Aorta (tissue), 5 donors: ENCODE data around the gene UBTD1. TPM values are rescaled to one million over a fixed set of nuclear protein-coding genes. Genes with fewer than 3 reads are reported as not detected.

Experiments used
- ATAC-seq: fragments of 200-7000 bp; cut with Tn5 transposase; one replicate; pipeline ENCODE4 v1.9.1; 2022; ENCODE audit warnings: moderate library complexity; ENCODE audit not compliant: low FRiP score
- DNase-seq, 2 donors: peaks; one replicate each; pipeline ENCODE4 v3.0.0-alpha.2; 2020
- H3K27ac ChIP-seq, 2 donors: one replicate each; pipeline ENCODE4 v1.5.1; 2013; ENCODE audit warnings: low read length in 2 of 2, mild to moderate bottlenecking in 2 of 2, moderate library complexity in 2 of 2, control low read depth in 1 of 2, inconsistent platforms in 1 of 2, low read depth in 1 of 2
- H3K27me3 ChIP-seq, 2 donors: one replicate each; pipeline ENCODE4 v1.6.1; 2013; ENCODE audit warnings: control low read depth in 1 of 2, low read length in 1 of 2, mild to moderate bottlenecking in 1 of 2, moderate library complexity in 1 of 2; ENCODE audit not compliant: insufficient read depth in 2 of 2, control insufficient read depth in 1 of 2
- H3K36me3 ChIP-seq, 2 donors: one replicate each; pipeline ENCODE4 v1.6.1; 2013; ENCODE audit warnings: control low read depth in 1 of 2, low read length in 1 of 2, mild to moderate bottlenecking in 1 of 2; ENCODE audit not compliant: insufficient read depth in 2 of 2, control insufficient read depth in 1 of 2
- H3K4me1 ChIP-seq, 2 donors: one replicate each; pipeline ENCODE4 v1.6.1; 2013; ENCODE audit warnings: low read length in 2 of 2, control low read depth in 1 of 2, mild to moderate bottlenecking in 1 of 2, moderate library complexity in 1 of 2; ENCODE audit not compliant: insufficient read depth in 2 of 2, control insufficient read depth in 1 of 2
- H3K4me3 ChIP-seq, 2 donors: one replicate each; pipeline ENCODE4 v1.5.1; 2013; ENCODE audit warnings: low read length in 2 of 2, control low read depth in 1 of 2, mild to moderate bottlenecking in 1 of 2
- H3K9me3 ChIP-seq: one replicate; pipeline ENCODE4 v1.6.1; 2013; ENCODE audit warnings: mild to moderate bottlenecking, low read length; ENCODE audit not compliant: control insufficient read depth
- WGBS, 2 donors: extraction: QIAGEN DNeasy Blood & Tissue Kit; methylation state at CpG; one replicate each; pipeline ENCODE4 v1.1.7; 2013; 5-methylcytosine and 5-hydroxymethylcytosine counted together
- intact Hi-C, 2 donors: fragments of 100-400 bp; cut with DNase I; formaldehyde crosslinking; loops; one replicate each; pipeline versions ENCODE4 v1.14.2 to v1.15.0; 2022
- polyA plus RNA-seq, 2 donors: library from polyadenylated mRNA; stranded (reverse); fragments of 200-250 nt; gene quantifications; one replicate each; pipeline ENCODE4 v1.2.3, GENCODE V29; 2013
- total RNA-seq, 2 donors: library from RNA; stranded (reverse); fragmentation: NEBNext Ultra II Directional; extraction: Animal tissue kit (Norgen Biotek cat#: 25700); gene quantifications; one replicate each; pipeline ENCODE4 v1.2.1, GENCODE V29; 2021
- donor health status: healthy with polysubstance abuse.
- donor health status: Bipolar disorder and iron deficiency.
- donor health status: DM: no; HTN: no; CAD: no.
- donor health status: DM: no; HTN: no; CAD: no.
- donor health status: DM: yes; HTN: yes; CAD: no.

The UBTD1 gene
- total and polyA plus RNA-seq, 4 donors: 10.1 to 18.9 (median 15.4) TPM

DNA sequence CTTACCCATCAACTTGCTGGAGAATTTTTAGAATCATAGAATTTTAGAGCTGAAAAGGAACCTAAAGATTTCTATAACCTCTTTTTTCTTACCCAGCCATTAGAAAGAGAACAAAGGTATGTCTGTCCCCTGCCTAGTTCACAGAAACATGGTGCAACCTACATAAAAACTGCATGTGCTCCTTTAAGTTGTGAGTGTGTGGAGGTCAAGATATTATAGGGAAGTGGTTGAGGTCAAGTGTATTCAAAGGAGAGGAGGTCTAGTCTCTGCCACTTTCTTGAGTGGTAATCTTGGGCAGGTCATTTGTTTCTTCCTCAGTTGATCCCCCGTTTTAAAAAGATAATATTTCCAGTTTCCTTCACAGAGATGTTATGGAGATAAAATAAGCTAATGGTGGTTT is 6.4 kb downstream of the UBTD1 start:
- no peak for DNase-seq
- Histone ChIP-seq H3K27ac (no peak overlapping the region), H3K27me3 (no peaks in the 10 kb centered on the region), H3K4me1 (peaks cover 0 to 1% of the 10 kb centered on the region in 2 donors), H3K9me3 (no peaks in the 10 kb centered on the region), H3K4me3 (no peak overlapping the region), H3K36me3 (no peaks in the 10 kb centered on the region)
- intact Hi-C loops: no loop called here
- ATAC-seq: no peak
- 83 to 88% methylated on average over 1 of the region's 1 CpG for WGBS, 2 donors

DNA sequence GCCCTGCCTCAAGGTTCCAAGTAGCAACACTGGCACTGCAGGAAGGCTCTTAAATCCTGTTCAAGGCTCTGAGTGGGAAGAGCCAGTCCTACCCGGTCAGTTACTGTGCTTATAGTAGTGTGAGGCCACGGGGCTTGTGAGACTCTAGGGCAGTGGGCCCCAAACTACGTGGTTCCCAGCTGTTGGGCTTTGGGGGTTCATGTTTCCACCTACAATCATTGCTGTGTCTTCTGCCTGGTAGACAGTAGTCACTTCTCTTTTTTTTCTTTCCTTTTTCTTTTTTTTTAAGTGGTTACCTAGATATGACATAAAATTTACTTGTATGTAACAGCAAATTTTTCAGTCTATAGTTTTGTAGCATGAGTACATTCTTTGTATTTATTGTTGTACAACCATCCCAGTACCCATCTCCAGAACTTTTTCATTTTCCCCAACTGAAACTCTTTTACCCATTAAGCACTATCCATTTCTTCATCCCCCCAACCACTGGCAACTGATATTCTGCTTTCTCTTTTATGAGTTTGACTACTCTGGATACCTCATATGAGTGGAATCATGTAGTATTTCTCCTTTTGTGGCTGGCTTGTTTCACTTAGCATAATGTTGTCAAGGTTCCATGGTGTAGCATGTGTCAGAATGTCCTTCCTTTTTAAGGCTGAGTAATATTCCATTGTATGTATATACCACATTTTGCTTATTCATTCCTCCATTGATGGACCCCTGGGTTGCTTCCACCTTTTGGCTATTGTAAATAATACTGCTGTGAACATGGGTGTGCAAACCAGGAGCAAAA is 7.7 kb downstream of the UBTD1 start:
- Histone ChIP-seq H3K36me3 (no peaks in the 10 kb centered on the region), H3K9me3 (no peaks in the 10 kb centered on the region), H3K27ac (no peak overlapping the region), H3K4me3 (no peak overlapping the region), H3K27me3 (no peaks in the 10 kb centered on the region), H3K4me1 (peaks cover 0 to 1% of the 10 kb centered on the region in 2 donors)
- DNase-seq (no peak), ATAC-seq (no peak)
- WGBS, 2 donors: 89 to 90% methylated on average over 3 of the region's 3 CpGs
- intact Hi-C loops: no loop called here

- no peak for ATAC-seq
- intact Hi-C loops: no loop called here
Measured at GRCh38 chr10:97508342-97508741, 9.6 kb downstream of the UBTD1 start.

DNA sequence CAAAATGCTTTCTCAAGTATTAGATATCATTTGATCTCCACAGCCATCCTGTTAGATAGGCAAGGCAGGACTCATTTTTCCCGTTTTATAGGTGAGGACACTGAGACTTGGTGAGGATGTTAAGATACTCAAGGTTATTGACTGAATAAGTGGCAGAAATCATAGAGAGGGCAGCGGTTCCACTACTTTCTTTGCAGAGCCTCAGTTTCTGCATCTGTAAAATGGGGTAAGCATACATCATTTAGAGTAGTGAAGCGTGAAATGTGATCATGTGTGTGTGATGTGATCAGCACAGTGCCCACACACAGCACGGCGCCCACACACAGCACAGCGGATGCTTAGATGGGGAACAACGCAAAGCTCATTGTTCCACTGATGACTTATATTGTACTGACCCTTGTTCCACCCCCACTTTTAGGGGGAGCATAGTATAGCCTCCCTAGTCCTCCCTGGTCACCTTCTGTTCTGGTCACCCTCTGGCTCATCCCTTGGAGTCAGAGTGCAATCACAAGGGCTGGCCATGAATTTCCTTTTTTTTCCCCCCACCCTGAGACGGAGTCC is 10.5 kb downstream of the UBTD1 start:
- H3K4me3 ChIP-seq: no peak overlapping the region
- no peaks in the 10 kb centered on the region for H3K27me3 ChIP-seq
- DNase-seq: peak in 1 of 2 donors; percentile 36
- H3K4me1 ChIP-seq: no peaks in the 10 kb centered on the region
- no peaks in the 10 kb centered on the region for H3K9me3 ChIP-seq
- intact Hi-C loops: no loop called here
- H3K27ac ChIP-seq: no peak overlapping the region
- no peaks in the 10 kb centered on the region for H3K36me3 ChIP-seq
- no peak for ATAC-seq
- WGBS, 2 donors: 95 to 98% methylated on average over 8 of the region's 8 CpGs

More at GRCh38 chr10:97508342-97508741, 9.6 kb downstream of the UBTD1 start:
- Histone ChIP-seq H3K27me3 (no peaks in the 10 kb centered on the region), H3K27ac (no peak overlapping the region), H3K36me3 (no peaks in the 10 kb centered on the region), H3K4me3 (no peak overlapping the region), H3K4me1 (no peaks in the 10 kb centered on the region), H3K9me3 (no peaks in the 10 kb centered on the region)
- WGBS, 2 donors: 13 to 25% methylated on average over 1 of the region's 1 CpG
- no peak for DNase-seq

GRCh38 chr10:97510686-97511085 is 12.0 kb downstream of the UBTD1 start:
- Histone ChIP-seq H3K4me1 (no peaks in the 10 kb centered on the region), H3K4me3 (no peak overlapping the region), H3K36me3 (no peaks in the 10 kb centered on the region), H3K9me3 (no peaks in the 10 kb centered on the region), H3K27me3 (no peaks in the 10 kb centered on the region), H3K27ac (no peak overlapping the region)
- intact Hi-C loops: no loop called here
- no peak for DNase-seq
- no peak for ATAC-seq
- WGBS, 2 donors: 86 to 92% methylated on average over 4 of the region's 4 CpGs

DNA sequence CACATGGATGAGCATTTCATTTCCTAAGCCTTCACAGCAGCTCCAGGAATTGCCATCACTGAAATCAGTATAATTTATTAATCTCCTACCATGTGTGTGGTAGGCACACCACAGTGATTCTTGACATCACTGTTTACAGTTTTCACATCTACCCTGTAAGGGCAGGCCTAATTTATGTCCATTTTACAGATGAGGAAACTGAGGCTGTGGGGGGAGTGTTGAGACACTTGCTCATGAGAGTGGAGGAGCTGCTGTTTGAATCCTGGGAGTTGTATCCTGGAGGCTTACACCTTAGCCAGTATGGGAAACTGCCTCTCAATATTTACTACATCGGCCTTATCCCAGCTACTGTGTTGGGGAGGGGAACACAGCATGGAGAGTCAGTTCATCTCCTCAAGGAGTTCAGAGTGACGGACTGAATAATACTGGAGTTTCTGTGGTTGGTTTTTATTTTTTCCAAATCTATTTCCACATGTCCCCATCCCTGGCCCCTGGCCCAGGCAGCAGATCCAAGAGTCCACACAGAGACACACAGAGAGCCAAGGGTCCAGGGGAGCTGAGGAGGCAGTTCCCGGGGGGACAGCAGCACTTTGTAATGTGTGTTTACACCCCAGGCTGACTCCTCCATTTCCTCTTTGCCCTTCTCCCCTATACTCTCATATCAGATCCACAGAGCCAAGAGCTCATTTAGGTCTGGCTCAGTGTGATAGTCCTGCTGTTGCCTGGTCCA is 13.2 kb downstream of the UBTD1 start:
- H3K4me1 ChIP-seq: no peaks in the 10 kb centered on the region
- no peaks in the 10 kb centered on the region for H3K9me3 ChIP-seq
- no peak overlapping the region for H3K4me3 ChIP-seq
- DNase-seq (peak in 1 of 2 donors; percentile 55), ATAC-seq (peak; percentile 59)
- no peak overlapping the region for H3K27ac ChIP-seq
- intact Hi-C loops: no loop called here
- no peaks in the 10 kb centered on the region for H3K27me3 ChIP-seq
- no peaks in the 10 kb centered on the region for H3K36me3 ChIP-seq
- WGBS, 2 donors: 42 to 47% methylated on average over 3 of the region's 3 CpGs

DNA sequence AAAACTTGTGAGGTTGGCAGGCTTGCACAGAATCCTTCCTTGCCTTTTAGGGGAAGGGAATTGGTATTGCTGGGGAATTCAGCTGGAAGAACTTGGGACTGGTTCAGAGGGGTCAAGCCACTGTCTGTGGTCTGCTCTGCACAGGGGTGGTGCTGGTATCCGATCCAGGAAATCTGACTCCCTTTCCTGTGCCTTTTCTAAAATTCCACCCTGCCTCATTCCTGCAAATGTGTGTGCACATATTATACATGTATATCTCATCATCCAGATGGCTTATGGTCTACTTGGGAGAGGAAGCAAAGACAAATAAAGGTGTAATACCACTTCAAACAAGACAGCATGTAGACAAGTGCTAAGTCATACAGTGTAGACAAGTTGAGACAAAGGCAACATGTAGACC is 14.3 kb downstream of the UBTD1 start:
- DNase-seq: no peak
- Histone ChIP-seq H3K27me3 (no peaks in the 10 kb centered on the region), H3K27ac (no peak overlapping the region), H3K4me3 (no peak overlapping the region), H3K36me3 (no peaks in the 10 kb centered on the region), H3K4me1 (no peaks in the 10 kb centered on the region), H3K9me3 (no peaks in the 10 kb centered on the region)
- intact Hi-C loops: no loop called here
- ATAC-seq: no peak
- WGBS, 2 donors: 81 to 83% methylated on average over 1 of the region's 1 CpG

DNA sequence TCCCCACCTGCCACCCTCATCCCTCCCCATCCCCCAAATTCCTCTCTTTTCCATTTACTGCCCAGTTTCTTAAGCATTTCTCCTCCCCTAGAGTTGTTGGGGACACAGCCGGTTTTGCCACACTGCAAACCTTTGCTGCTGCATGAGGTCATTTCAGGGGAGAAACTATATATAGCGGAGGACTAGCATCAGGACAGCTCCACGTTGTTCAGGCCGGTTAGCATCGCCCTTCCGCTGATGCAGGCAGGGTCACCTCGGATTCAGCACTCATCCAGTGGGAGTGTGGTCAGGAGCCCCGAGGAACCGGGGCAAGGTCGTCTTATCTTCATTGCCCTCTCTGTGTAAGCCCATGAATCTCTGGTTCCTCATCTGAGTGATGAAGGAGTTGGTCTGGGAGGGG is 15.6 kb downstream of the UBTD1 start:
- no peaks in the 10 kb centered on the region for H3K27me3 ChIP-seq
- intact Hi-C loops: no loop called here
- WGBS, 2 donors: 50 to 51% methylated on average over 10 of the region's 10 CpGs
- DNase-seq (no peak), ATAC-seq (no peak)
- H3K27ac ChIP-seq: no peak overlapping the region
- H3K9me3 ChIP-seq: no peaks in the 10 kb centered on the region
- H3K4me3 ChIP-seq: no peak overlapping the region
- no peaks in the 10 kb centered on the region for H3K36me3 ChIP-seq
- H3K4me1 ChIP-seq: no peaks in the 10 kb centered on the region
